Muscle layer of colon (tissue), 2 donors: Measurements from ENCODE around the gene VEGFA.

Experiments used
- H3K27ac ChIP-seq: one replicate; pipeline ENCODE4 v1.7.0; 2013; ENCODE audit warnings: low read depth, mild to moderate bottlenecking, low read length, moderate library complexity
- H3K27me3 ChIP-seq, 2 donors: one replicate each; pipeline ENCODE4 v1.7.0; 2013; ENCODE audit warnings: low read length in 2 of 2, mild to moderate bottlenecking in 2 of 2; ENCODE audit not compliant: insufficient read depth in 2 of 2, control insufficient read depth in 1 of 2
- H3K36me3 ChIP-seq: one replicate; pipeline ENCODE4 v1.7.0; 2013; ENCODE audit warnings: mild to moderate bottlenecking, low read length; ENCODE audit not compliant: insufficient read depth
- H3K4me1 ChIP-seq: one replicate; pipeline ENCODE4 v1.7.0; 2013; ENCODE audit warnings: mild to moderate bottlenecking, low read length; ENCODE audit not compliant: insufficient read depth
- H3K4me3 ChIP-seq, 2 donors: one replicate each; pipeline ENCODE4 v1.7.0; 2013; ENCODE audit warnings: low read length in 2 of 2, low read depth in 1 of 2, mild to moderate bottlenecking in 1 of 2, moderate library complexity in 1 of 2
- H3K9ac ChIP-seq: one replicate; pipeline ENCODE4 v1.7.0; 2013; ENCODE audit warnings: low read length
- H3K9me3 ChIP-seq: one replicate; pipeline ENCODE4 v1.7.0; 2013; ENCODE audit warnings: mild to moderate bottlenecking, low read length
- donor health status: abdominal sarcoma.
- donor health status: Adenocarcinoma of cecum.

Gene VEGFA

DNA sequence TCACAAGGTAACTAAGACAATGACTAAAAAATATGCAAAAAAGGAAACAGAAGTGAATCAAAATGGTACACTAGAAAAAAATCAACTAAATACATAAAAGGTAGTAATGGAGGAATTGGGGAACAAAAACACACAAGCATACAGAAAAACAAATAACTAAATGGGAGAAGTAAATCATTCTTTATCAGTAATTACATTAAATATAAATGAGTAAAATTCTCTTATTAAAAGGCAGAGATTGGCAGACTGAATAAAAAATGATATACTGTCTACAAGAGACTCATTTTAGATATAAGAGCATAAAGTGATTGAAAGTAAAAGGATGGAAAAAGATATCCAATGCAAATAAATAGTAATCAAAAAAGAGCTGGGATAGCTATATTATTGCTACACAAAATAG, 39.4 kb upstream of the VEGFA start:
- Histone ChIP-seq H3K4me3 (no peak overlapping the region), H3K36me3 (no peaks in the 10 kb centered on the region), H3K27me3 (no peaks in the 10 kb centered on the region), H3K4me1 (no peaks in the 10 kb centered on the region), H3K9ac (no peak overlapping the region), H3K27ac (no peak overlapping the region), H3K9me3 (no peaks in the 10 kb centered on the region)

DNA sequence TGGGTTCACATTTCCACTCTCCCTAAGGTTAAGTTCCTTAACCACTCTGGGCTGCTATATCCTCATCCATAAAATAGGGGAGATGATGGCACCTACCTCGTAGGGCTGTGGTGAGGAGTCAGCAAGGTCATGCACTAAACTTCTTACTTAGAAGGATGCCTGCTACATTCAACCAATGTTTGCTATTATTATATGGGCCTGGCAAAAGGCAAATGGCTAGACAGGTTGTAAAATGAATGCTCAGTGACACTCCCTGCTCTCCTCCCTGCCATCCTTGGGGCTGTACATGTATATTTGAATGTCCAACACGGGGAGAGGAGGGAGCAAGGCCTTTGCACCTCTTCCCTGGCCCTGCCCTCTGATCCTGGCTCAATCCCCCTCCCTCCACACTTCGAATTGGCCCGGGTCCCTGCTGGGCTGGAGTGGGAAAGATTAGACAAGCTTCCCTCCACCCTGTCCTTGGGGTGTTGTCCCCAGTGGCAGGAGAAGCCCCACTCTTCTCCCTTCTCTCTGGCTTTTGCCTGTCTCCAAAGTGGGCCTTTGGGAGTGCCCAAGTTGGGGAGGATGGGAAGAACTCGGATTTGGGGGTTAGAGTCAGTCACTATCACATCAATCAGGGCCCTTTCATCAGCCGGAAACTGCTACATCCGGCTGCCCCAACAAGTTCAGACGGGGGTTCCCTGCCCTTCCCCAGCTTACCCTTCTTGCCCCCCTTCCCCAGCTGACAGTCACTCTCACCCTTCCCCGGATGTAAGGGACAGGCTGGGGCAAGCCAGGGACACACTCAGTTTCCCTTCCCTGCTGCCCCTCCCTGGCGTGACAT, 36.3 kb upstream of the VEGFA start:
- H3K4me1 ChIP-seq = no peaks in the 10 kb centered on the region
- H3K27ac ChIP-seq = no peak overlapping the region
- H3K9ac ChIP-seq = no peak overlapping the region
- H3K9me3 ChIP-seq = no peaks in the 10 kb centered on the region
- no peaks in the 10 kb centered on the region for H3K36me3 ChIP-seq
- no peaks in the 10 kb centered on the region for H3K27me3 ChIP-seq
- no peak overlapping the region for H3K4me3 ChIP-seq

GRCh38 chr6:43734294-43734665, 35.7 kb upstream of the VEGFA start:
- H3K27me3 ChIP-seq = no peaks in the 10 kb centered on the region
- no peaks in the 10 kb centered on the region for H3K4me1 ChIP-seq
- H3K36me3 ChIP-seq = no peaks in the 10 kb centered on the region
- H3K9me3 ChIP-seq = no peaks in the 10 kb centered on the region
- no peak overlapping the region for H3K4me3 ChIP-seq
- no peak overlapping the region for H3K27ac ChIP-seq
- no peak overlapping the region for H3K9ac ChIP-seq

GRCh38 chr6:43735642-43736199, 34.3 kb upstream of the VEGFA start:
- Histone ChIP-seq H3K9me3 (no peaks in the 10 kb centered on the region), H3K4me3 (no peak overlapping the region), H3K27me3 (no peaks in the 10 kb centered on the region), H3K9ac (no peak overlapping the region), H3K36me3 (no peaks in the 10 kb centered on the region), H3K27ac (no peak overlapping the region), H3K4me1 (no peaks in the 10 kb centered on the region)

- H3K27me3 ChIP-seq = no peaks in the 10 kb centered on the region
- no peak overlapping the region for H3K27ac ChIP-seq
Measured at GRCh38 chr6:43736211-43736786, 33.7 kb upstream of the VEGFA start.

GRCh38 chr6:43736844-43737243, 33.2 kb upstream of the VEGFA start:
- H3K9ac ChIP-seq = no peak overlapping the region

More at GRCh38 chr6:43736211-43736786, 33.7 kb upstream of the VEGFA start:
- Histone ChIP-seq H3K9ac (no peak overlapping the region), H3K36me3 (no peaks in the 10 kb centered on the region), H3K4me3 (no peak overlapping the region), H3K4me1 (no peaks in the 10 kb centered on the region), H3K9me3 (no peaks in the 10 kb centered on the region)

DNA sequence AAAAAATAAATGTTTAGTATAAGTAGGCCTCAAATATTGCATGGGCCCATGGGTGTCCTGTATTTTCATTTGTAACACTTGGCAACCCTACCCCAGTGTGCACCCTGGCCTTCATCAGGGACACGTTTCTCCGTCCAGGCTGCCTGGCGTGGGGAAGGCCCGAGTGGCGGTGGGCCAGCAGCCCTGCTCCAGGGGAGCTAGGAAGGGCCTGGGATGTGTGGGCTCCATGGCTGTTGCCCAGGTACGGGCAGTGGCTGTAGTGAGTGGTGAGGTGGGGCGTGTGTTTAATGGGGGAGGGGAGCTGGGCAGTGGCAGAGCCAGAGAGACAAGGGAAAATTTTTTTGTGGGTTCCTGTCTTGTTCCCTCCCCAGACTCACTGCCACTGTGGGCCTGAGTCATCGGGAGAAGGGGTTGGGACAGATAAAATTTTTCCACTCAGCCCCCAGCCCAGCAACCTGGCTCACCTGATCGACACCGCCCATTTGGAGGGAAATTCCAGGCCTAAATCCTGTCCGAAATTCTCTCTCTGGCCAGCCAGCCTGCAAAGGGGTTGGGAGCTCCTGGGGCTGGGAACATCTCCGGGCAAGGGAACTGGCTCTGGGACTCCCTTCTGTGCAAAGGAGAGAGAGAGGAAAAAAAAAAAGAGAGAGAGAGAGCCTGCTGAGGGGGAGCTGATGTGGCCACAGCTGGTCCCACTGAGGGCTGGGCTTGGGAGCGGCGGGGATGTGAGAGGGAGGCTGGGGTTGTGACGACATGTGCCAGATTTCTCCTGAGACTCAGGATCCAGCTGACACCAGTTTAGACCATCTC, 32.5 kb upstream of the VEGFA start:
- H3K27me3 ChIP-seq = no peaks in the 10 kb centered on the region
- H3K9ac ChIP-seq = no peak overlapping the region
- no peaks in the 10 kb centered on the region for H3K9me3 ChIP-seq
- no peaks in the 10 kb centered on the region for H3K4me1 ChIP-seq
- no peak overlapping the region for H3K4me3 ChIP-seq
- no peak overlapping the region for H3K27ac ChIP-seq
- H3K36me3 ChIP-seq = no peaks in the 10 kb centered on the region

More at GRCh38 chr6:43736844-43737243, 33.2 kb upstream of the VEGFA start:
- Histone ChIP-seq H3K4me1 (no peaks in the 10 kb centered on the region), H3K27ac (no peak overlapping the region), H3K36me3 (no peaks in the 10 kb centered on the region), H3K27me3 (no peaks in the 10 kb centered on the region), H3K9me3 (no peaks in the 10 kb centered on the region), H3K4me3 (no peak overlapping the region)

GRCh38 chr6:43738267-43738676, 31.7 kb upstream of the VEGFA start:
- H3K4me1 ChIP-seq = no peaks in the 10 kb centered on the region
- no peaks in the 10 kb centered on the region for H3K27me3 ChIP-seq
- H3K4me3 ChIP-seq = no peak overlapping the region
- no peak overlapping the region for H3K9ac ChIP-seq
- H3K9me3 ChIP-seq = no peaks in the 10 kb centered on the region
- no peaks in the 10 kb centered on the region for H3K36me3 ChIP-seq
- H3K27ac ChIP-seq = no peak overlapping the region

GRCh38 chr6:43738877-43739641, 31.0 kb upstream of the VEGFA start:
- no peaks in the 10 kb centered on the region for H3K9me3 ChIP-seq
- no peaks in the 10 kb centered on the region for H3K4me1 ChIP-seq
- no peaks in the 10 kb centered on the region for H3K27me3 ChIP-seq
- H3K27ac ChIP-seq = no peak overlapping the region
- no peak overlapping the region for H3K4me3 ChIP-seq
- no peaks in the 10 kb centered on the region for H3K36me3 ChIP-seq
- no peak overlapping the region for H3K9ac ChIP-seq

- Histone ChIP-seq H3K27me3 (no peaks in the 10 kb centered on the region), H3K9ac (no peak overlapping the region), H3K27ac (no peak overlapping the region), H3K4me3 (no peak overlapping the region), H3K4me1 (no peaks in the 10 kb centered on the region), H3K9me3 (no peaks in the 10 kb centered on the region), H3K36me3 (no peaks in the 10 kb centered on the region)
Measured at GRCh38 chr6:43739642-43740091, 30.3 kb upstream of the VEGFA start.
